ENCODE measurements around the gene B4GALT3. TPM values are rescaled to one million over a fixed set of nuclear protein-coding genes. Genes with fewer than 3 reads are reported as not detected.
A peak's percentile ranks its signal among the peaks of the same experiment; 100 is the strongest.

The B4GALT3 gene
- total RNA-seq, 1 donor from 2014 or later = 44.0 TPM

DNA sequence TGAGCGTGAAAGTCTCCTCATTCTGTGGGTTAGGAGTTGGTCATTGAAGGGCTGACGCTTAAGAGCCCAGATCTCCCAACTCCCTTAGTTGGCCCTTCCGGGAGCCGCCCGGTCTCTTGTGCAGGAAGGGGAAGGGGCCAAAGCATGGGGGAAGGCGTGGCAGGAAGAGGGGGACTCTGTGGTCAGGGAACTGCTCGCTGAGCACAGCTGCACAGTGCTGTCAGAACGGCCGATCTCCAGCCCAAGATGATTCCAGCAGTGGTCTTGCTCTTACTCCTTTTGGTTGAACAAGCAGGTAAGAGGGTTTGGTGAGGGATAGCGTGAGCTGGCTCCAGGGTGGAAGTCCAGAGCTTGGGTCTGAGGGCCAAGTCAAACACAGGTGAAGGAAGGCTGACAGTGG, 37.8 kb upstream of the B4GALT3 start, which contains the start of gene FCER1G:
FCER1G (plus strand) TSS at position 220 of the 400 bp plus-strand sequence; CDS start at position 247, 27 bp downstream.
- Mint-ChIP-seq H3K4me1 (ENCODE audit: unreplicated experiment) (peaks cover 28% of the 10 kb centered on the region), H3K4me3 (ENCODE audit: unreplicated experiment) (peak within 1 kb of the TSS; percentile 3), H3K27ac (ENCODE audit: unreplicated experiment) (no peak within 1 kb of the TSS), H3K36me3 (ENCODE audit: low read depth, unreplicated experiment) (peaks cover 39% of the 10 kb centered on the region), H3K27me3 (ENCODE audit: unreplicated experiment) (peaks cover 1% of the 10 kb centered on the region), H3K9me3 (ENCODE audit: unreplicated experiment) (no peaks in the 10 kb centered on the region)
- no peak for DNase-seq (ENCODE audit: low spot score)
- TF ChIP-seq, protein P1, sequence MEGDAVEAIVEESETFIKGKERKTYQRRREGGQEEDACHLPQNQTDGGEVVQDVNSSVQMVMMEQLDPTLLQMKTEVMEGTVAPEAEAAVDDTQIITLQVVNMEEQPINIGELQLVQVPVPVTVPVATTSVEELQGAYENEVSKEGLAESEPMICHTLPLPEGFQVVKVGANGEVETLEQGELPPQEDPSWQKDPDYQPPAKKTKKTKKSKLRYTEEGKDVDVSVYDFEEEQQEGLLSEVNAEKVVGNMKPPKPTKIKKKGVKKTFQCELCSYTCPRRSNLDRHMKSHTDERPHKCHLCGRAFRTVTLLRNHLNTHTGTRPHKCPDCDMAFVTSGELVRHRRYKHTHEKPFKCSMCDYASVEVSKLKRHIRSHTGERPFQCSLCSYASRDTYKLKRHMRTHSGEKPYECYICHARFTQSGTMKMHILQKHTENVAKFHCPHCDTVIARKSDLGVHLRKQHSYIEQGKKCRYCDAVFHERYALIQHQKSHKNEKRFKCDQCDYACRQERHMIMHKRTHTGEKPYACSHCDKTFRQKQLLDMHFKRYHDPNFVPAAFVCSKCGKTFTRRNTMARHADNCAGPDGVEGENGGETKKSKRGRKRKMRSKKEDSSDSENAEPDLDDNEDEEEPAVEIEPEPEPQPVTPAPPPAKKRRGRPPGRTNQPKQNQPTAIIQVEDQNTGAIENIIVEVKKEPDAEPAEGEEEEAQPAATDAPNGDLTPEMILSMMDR (IDR thresholded peaks at IDR 0.05; ENCODE audit: unreplicated experiment) = no peak

DNA sequence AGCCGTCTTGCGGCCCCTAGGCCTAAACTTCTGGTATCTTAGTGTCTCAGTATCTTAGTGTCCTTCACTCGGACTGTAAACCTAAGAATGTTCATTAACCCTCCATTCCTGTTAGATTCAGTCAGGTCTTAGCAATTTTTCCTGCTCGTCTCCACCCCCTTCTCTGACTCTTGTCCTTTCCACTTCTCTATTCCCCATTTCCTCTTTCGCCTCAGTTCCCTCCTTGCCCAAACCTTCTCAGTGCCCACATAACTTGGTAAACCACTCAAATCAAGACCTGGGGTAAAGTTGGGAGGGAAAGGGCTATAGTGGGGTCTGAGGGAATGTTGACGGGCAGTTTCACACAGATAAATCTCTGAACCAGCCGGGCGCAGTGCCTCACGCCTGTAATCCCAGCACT, 37.1 kb upstream of the B4GALT3 start:
- peaks cover 28% of the 10 kb centered on the region for H3K4me1 Mint-ChIP-seq (ENCODE audit: unreplicated experiment)
- peaks cover 1% of the 10 kb centered on the region for H3K27me3 Mint-ChIP-seq (ENCODE audit: unreplicated experiment)
- TF ChIP-seq, protein P1 (IDR thresholded peaks at IDR 0.05; ENCODE audit: unreplicated experiment) = no peak
- no peak for DNase-seq (ENCODE audit: low spot score)
- H3K36me3 Mint-ChIP-seq (ENCODE audit: low read depth, unreplicated experiment) = peaks cover 46% of the 10 kb centered on the region
- no peak overlapping the region for H3K4me3 Mint-ChIP-seq (ENCODE audit: unreplicated experiment)
- H3K9me3 Mint-ChIP-seq (ENCODE audit: unreplicated experiment) = no peaks in the 10 kb centered on the region
- H3K27ac Mint-ChIP-seq (ENCODE audit: unreplicated experiment) = no peak overlapping the region

DNA sequence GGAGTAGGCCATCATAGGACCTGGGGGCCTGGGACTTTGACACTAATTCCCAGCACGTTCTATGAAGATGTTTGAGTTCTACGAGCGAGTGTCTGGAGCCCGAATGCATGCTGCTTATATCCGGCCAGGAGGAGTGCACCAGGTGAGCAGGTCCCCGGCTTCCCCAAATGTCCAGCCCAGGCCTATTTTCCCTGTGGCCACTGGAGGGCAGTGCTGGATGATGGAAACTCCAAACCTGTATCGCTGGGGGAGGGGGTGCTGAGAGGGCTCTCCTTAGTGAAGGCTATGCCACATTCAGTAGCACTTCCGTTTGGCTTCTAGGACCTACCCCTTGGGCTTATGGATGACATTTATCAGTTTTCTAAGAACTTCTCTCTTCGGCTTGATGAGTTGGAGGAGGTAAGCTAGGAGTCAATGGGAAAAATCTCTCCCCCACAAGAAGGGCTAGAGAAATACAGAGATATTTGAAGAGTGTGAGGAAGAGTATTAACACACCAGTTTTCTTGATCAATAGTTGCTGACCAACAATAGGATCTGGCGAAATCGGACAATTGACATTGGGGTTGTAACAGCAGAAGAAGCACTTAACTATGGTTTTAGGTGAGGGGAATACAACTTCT, 32.6 kb upstream of the B4GALT3 start:
- Mint-ChIP-seq H3K27ac (ENCODE audit: unreplicated experiment) (no peak overlapping the region), H3K36me3 (ENCODE audit: low read depth, unreplicated experiment) (peaks cover 50% of the 10 kb centered on the region), H3K27me3 (ENCODE audit: unreplicated experiment) (peaks cover 1% of the 10 kb centered on the region), H3K4me3 (ENCODE audit: unreplicated experiment) (peak overlapping the region; percentile 5), H3K4me1 (ENCODE audit: unreplicated experiment) (peaks cover 11% of the 10 kb centered on the region), H3K9me3 (ENCODE audit: unreplicated experiment) (no peaks in the 10 kb centered on the region)
- peak; percentile 75 for DNase-seq (ENCODE audit: low spot score)
- TF ChIP-seq, protein P1 (IDR thresholded peaks at IDR 0.05; ENCODE audit: unreplicated experiment) = peak; percentile 92

DNA sequence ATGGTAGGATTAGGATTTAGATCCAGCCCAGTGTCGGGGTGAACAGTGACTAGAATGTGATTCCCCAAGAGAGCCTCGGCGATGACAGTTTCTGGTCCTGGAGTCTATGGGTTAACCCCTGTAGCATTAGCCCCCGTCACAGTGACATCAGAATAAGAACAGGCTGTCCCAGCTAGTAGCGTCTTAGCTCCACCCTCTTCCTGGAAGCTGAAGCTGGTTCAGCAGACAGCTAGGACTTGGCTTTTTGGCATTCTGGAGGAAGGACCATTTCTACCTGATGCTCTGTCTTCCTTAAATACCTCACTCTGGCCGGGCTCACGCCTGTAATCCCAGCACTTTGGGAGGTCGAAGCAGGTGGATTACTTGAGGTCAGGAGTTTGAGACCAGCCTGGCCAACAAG, 29.9 kb upstream of the B4GALT3 start:
- peaks cover 37% of the 10 kb centered on the region for H3K36me3 Mint-ChIP-seq (ENCODE audit: low read depth, unreplicated experiment)
- TF ChIP-seq, protein P1 (IDR thresholded peaks at IDR 0.05; ENCODE audit: unreplicated experiment) = no peak
- peaks cover 20% of the 10 kb centered on the region for H3K4me1 Mint-ChIP-seq (ENCODE audit: unreplicated experiment)
- H3K4me3 Mint-ChIP-seq (ENCODE audit: unreplicated experiment) = no peak overlapping the region
- no peaks in the 10 kb centered on the region for H3K27me3 Mint-ChIP-seq (ENCODE audit: unreplicated experiment)
- H3K27ac Mint-ChIP-seq (ENCODE audit: unreplicated experiment) = no peak overlapping the region
- DNase-seq (ENCODE audit: low spot score) = no peak
- no peaks in the 10 kb centered on the region for H3K9me3 Mint-ChIP-seq (ENCODE audit: unreplicated experiment)

DNA sequence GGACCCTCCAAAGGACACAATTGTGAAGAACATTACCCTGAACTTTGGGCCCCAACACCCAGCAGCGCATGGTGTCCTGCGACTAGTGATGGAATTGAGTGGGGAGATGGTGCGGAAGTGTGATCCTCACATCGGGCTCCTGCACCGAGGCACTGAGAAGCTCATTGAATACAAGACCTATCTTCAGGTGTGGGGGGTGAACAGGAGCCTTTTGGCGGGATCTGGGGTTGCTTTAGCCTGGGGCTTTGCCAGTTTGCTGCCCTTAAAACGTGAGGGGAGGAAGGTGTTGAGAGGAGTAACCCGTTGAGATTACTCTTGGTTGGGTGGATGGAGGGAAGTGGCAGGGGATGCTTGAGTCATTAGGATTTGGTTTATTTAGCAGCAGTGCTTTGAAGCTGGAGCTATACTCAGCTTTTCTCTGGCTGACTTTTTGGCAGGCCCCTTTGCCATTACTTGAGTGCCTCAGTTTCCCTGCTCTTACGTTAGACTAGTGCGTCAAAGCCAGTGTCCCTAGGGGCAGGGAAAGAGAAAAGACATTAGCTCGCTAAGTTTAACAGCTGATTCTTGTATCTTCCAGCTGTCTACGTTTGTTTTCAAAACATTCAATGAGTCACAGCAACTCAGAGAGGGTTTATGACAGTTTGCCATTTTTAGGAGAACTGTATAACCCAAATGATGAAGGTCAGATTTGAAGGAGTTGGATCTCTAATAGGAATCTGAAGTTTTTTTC, 29.3 kb upstream of the B4GALT3 start:
- no peak overlapping the region for H3K27ac Mint-ChIP-seq (ENCODE audit: unreplicated experiment)
- peaks cover 31% of the 10 kb centered on the region for H3K36me3 Mint-ChIP-seq (ENCODE audit: low read depth, unreplicated experiment)
- no peaks in the 10 kb centered on the region for H3K9me3 Mint-ChIP-seq (ENCODE audit: unreplicated experiment)
- H3K27me3 Mint-ChIP-seq (ENCODE audit: unreplicated experiment) = no peaks in the 10 kb centered on the region
- no peak overlapping the region for H3K4me3 Mint-ChIP-seq (ENCODE audit: unreplicated experiment)
- peaks cover 24% of the 10 kb centered on the region for H3K4me1 Mint-ChIP-seq (ENCODE audit: unreplicated experiment)
- no peak for DNase-seq (ENCODE audit: low spot score)
- TF ChIP-seq, protein P1 (IDR thresholded peaks at IDR 0.05; ENCODE audit: unreplicated experiment) = no peak
